SK-N-SH (cell line): ENCODE results near the gene PXDC1. TPM values are rescaled to one million over a fixed set of nuclear protein-coding genes. Genes with fewer than 3 reads are reported as not detected.

Experiments
- CTCF ChIA-PET: fragments of 300-600, 350-600 bp; formaldehyde crosslinking; extraction: SDS; loops from one replicate; lab custom pipeline; 2021; lab: Yijun Ruan, JAX
- POLR2A ChIA-PET: fragments of 350-600 bp; sonication (Branson Sonifier 250); formaldehyde crosslinking; extraction: SDS; loops from one replicate; lab custom pipeline; 2020; ENCODE audit warnings: antibody characterized with exemption, inconsistent platforms; lab: Yijun Ruan, JAX
- DNase-seq: peaks from one replicate; pipeline ENCODE4 v3.0.0; 2012
- H2AFZ ChIP-seq: fragments of 200-600 bp; sonication (generic); 2 replicates; pipeline ENCODE4 v1.8.1; 2016; ENCODE audit warnings: antibody characterized with exemption, mild to moderate bottlenecking, low read depth
- H3F3A ChIP-seq: fragments of 200-600 bp; sonication (generic); replicated peaks from 2 replicates; pipeline ENCODE3; 2016; ENCODE audit warnings: antibody characterized with exemption, mild to moderate bottlenecking; ENCODE audit not compliant: insufficient read depth
- H3K27ac ChIP-seq, 2 experiments: fragments of 200-500 bp in 1 of 2; fragments of 200-600 bp in 1 of 2; sonication (Bioruptor generic) in 1 of 2; sonication (generic), shearing (Covaris generic) in 1 of 2; 2 replicates each; pipeline versions ENCODE4 v1.5.1 to v1.6.1; 2014 to 2016; ENCODE audit warnings: low read depth in 2 of 2, inconsistent platforms in 1 of 2, low read length in 1 of 2, mild to moderate bottlenecking in 1 of 2, mixed read lengths in 1 of 2
- H3K27me3 ChIP-seq: fragments of 200-600 bp; sonication (generic), shearing (Covaris generic); 2 replicates; pipeline ENCODE4 v1.6.1; 2016; ENCODE audit warnings: mixed run types; ENCODE audit not compliant: insufficient read depth
- H3K36me3 ChIP-seq, 2 experiments: fragments of 200-500 bp in 1 of 2; fragments of 200-600 bp in 1 of 2; sonication (Bioruptor generic) in 1 of 2; sonication (generic) in 1 of 2; replicated peaks in 1 of 2; 2 replicates each; pipeline versions ENCODE3 to v1.5.1; 2014 to 2016; ENCODE audit warnings: low read length in 1 of 2, mild to moderate bottlenecking in 1 of 2; ENCODE audit not compliant: insufficient read depth in 2 of 2, control insufficient read depth in 1 of 2
- H3K4me1 ChIP-seq, 2 experiments: fragments of 200-500 bp in 1 of 2; fragments of 200-600 bp in 1 of 2; sonication (Bioruptor generic) in 1 of 2; sonication (generic), shearing (Covaris generic) in 1 of 2; 2 replicates each; pipeline versions ENCODE4 v1.5.1 to v1.6.1; 2014 to 2016; ENCODE audit warnings: low read depth in 1 of 2, low read length in 1 of 2, mixed run types in 1 of 2; ENCODE audit not compliant: insufficient read depth in 2 of 2, control insufficient read depth in 1 of 2
- H3K4me2 ChIP-seq: fragments of 200-600 bp; sonication (generic), shearing (Covaris generic); 2 replicates; pipeline ENCODE4 v1.6.1; 2017; ENCODE audit warnings: mixed run types
- H3K4me3 ChIP-seq, 2 experiments: fragments of 200-500 bp in 1 of 2; fragments of 200-600 bp in 1 of 2; sonication (Bioruptor generic) in 1 of 2; sonication (generic), shearing (Covaris generic) in 1 of 2; 2 replicates each; pipeline versions ENCODE4 v1.5.1 to v1.8.1; 2014 to 2016; ENCODE audit warnings: low read depth in 2 of 2, inconsistent platforms in 1 of 2, low read length in 1 of 2, mild to moderate bottlenecking in 1 of 2, mixed read lengths in 1 of 2, moderate library complexity in 1 of 2
- H3K79me2 ChIP-seq: fragments of 200-600 bp; sonication (generic); 2 replicates; pipeline ENCODE4 v1.8.1; 2017; ENCODE audit warnings: mild to moderate bottlenecking; ENCODE audit not compliant: insufficient read depth
- H3K9ac ChIP-seq: fragments of 200-600 bp; sonication (generic); 2 replicates; pipeline ENCODE4 v1.6.1; 2017; ENCODE audit warnings: mixed run types
- H3K9me2 ChIP-seq: fragments of 200-600 bp; sonication (generic); 2 replicates; pipeline ENCODE4 v1.6.1; 2017; ENCODE audit warnings: mixed run types
- H3K9me3 ChIP-seq: fragments of 200-600 bp; sonication (generic); 2 replicates; pipeline ENCODE4 v1.6.1; 2017; ENCODE audit warnings: mixed run types, mild to moderate bottlenecking, moderate library complexity
- H4K20me1 ChIP-seq: fragments of 200-600 bp; sonication (generic); 2 replicates; pipeline ENCODE4 v1.6.1; 2017; ENCODE audit warnings: mild to moderate bottlenecking, mixed run types; ENCODE audit not compliant: insufficient read depth
- CHD2 ChIP-seq: fragments of 150-350 bp; IDR thresholded peaks from 2 replicates; pipeline ENCODE4 v1.6.1; 2018; ENCODE audit warnings: low read length; ENCODE audit not compliant: partially characterized antibody
- ELF1 ChIP-seq: IDR thresholded peaks from 2 replicates; pipeline ENCODE4 v1.4.0; 2012
- EP300 ChIP-seq, 2 experiments: IDR thresholded peaks; 2 replicates each; pipeline versions ENCODE4 v1.4.0 to v1.6.1; 2012; ENCODE audit warnings: borderline replicate concordance in 1 of 2, low read depth in 1 of 2, low read length in 1 of 2
- EZH2phosphoT487 ChIP-seq: fragments of 200-600 bp; sonication (generic); IDR thresholded peaks from 2 replicates; pipeline ENCODE4 v1.6.1; 2017; ENCODE audit warnings: low read depth, mixed run types, mild to moderate bottlenecking, antibody characterized with exemption, moderate library complexity, borderline replicate concordance
- FOSL2 ChIP-seq: IDR thresholded peaks from 2 replicates; pipeline ENCODE4 v1.4.0; 2012; ENCODE audit warnings: low read depth, mild to moderate bottlenecking, moderate library complexity, borderline replicate concordance
- FOXJ3 ChIP-seq: sonication (generic); formaldehyde crosslinking; IDR thresholded peaks from 2 replicates; pipeline ENCODE4 v1.5.1; 2020; ENCODE audit warnings: mild to moderate bottlenecking, missing genetic modification reagents
- GATA2 ChIP-seq: sonication (generic); formaldehyde crosslinking; IDR thresholded peaks from 2 replicates; pipeline ENCODE4 v1.5.0; 2020; ENCODE audit warnings: mild to moderate bottlenecking, missing genetic modification reagents
- RFX5 ChIP-seq: IDR thresholded peaks from 2 replicates; pipeline ENCODE4 v1.6.1; 2012; ENCODE audit warnings: mild to moderate bottlenecking, improper control_type of control experiment, low read length
- SIN3A ChIP-seq: IDR thresholded peaks from 2 replicates; pipeline ENCODE4 v1.6.1; 2012; ENCODE audit warnings: low read depth, mild to moderate bottlenecking, low read length, moderate library complexity, borderline replicate concordance
- WGBS: methylation state at CpG from one replicate; pipeline ENCODE4 v1.1.6; 2017; ENCODE audit warnings: low lambda C conversion rate; 5-methylcytosine and 5-hydroxymethylcytosine counted together
- polyA plus RNA-seq, 3 experiments: library from polyadenylated mRNA; depleted of rRNA; stranded (reverse); fragments of >200 nt; gene quantifications; 2 replicates each; pipeline ENCODE4 v1.2.3, GENCODE V29; 2012
- TF ChIP-seq, protein P1 (sequence below): fragments of 200-600 bp; sonication (generic); IDR thresholded peaks from 2 replicates; pipeline ENCODE4 v1.6.1; 2017; ENCODE audit warnings: antibody characterized with exemption, mild to moderate bottlenecking, moderate library complexity
- TF ChIP-seq, protein P2 (sequence below): IDR thresholded peaks from 2 replicates; pipeline ENCODE4; 2012
- TF ChIP-seq, protein P3 (sequence below): IDR thresholded peaks from 2 replicates; pipeline ENCODE4 v1.4.0; 2012; ENCODE audit warnings: low read depth
- TF ChIP-seq, protein P4 (sequence below): fragments of 150-350 bp; IDR thresholded peaks from 2 replicates; pipeline ENCODE4 v1.6.1; 2016; ENCODE audit warnings: mild to moderate bottlenecking, low read depth, low read length
- TF ChIP-seq, protein P5 (sequence below): fragments of 150-350 bp; IDR thresholded peaks from 2 replicates; pipeline ENCODE4 v1.6.1; 2017; ENCODE audit warnings: antibody characterized with exemption, low read length, low read depth, borderline replicate concordance

PXDC1 gene
- polyA plus RNA-seq, 1 of the 3 experiments (the other 2 are of a cell fraction) = 14.1 TPM

DNA sequence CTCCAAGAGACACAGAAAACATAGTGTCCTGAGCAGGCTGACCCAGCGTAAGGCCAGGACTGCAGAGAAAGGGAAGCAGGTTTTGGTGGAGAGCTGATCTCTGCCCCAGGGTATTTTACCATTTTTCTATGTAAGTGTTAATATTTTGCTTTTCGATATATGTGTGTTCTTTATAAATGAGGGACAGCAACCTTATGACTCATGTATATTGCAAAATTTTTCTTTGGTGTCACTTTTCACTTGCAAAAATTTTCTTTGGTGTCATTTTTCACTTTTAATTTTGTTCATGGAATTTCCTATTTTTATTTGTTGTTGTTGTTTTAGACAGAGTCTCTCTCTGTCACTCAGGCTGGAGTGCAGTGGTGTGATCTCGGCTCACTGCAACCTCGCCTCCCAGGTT, 34.6 kb upstream of the PXDC1 start:
- Histone ChIP-seq H3K36me3 (no peaks in the 10 kb centered on the region), H2AFZ (no peak overlapping the region), H3F3A (peaks cover 3% of the 10 kb centered on the region), H3K4me2 (no peak overlapping the region), H3K4me1 (no peaks in the 10 kb centered on the region), H3K9me3 (no peaks in the 10 kb centered on the region), H3K27ac (no peak overlapping the region), H3K9me2 (no peaks in the 10 kb centered on the region), H3K4me3 (no peak overlapping the region), H4K20me1 (no peaks in the 10 kb centered on the region), H3K9ac (no peak overlapping the region), H3K79me2 (no peaks in the 10 kb centered on the region), H3K27me3 (no peaks in the 10 kb centered on the region)
- TF ChIP-seq FOXJ3 (CRISPR knock-in tag) (no peak), ELF1 (no peak), EZH2phosphoT487 (no peak), CHD2 (no peak), SIN3A (no peak), GATA2 (CRISPR knock-in tag) (no peak), EP300 (IDR thresholded peaks at IDR 0.05; ENCODE audit: borderline replicate concordance in 1 of 2, low read depth in 1 of 2, low read length in 1 of 2) (no peak), RFX5 (no peak), FOSL2 (no peak)
- TF ChIP-seq, protein P1, sequence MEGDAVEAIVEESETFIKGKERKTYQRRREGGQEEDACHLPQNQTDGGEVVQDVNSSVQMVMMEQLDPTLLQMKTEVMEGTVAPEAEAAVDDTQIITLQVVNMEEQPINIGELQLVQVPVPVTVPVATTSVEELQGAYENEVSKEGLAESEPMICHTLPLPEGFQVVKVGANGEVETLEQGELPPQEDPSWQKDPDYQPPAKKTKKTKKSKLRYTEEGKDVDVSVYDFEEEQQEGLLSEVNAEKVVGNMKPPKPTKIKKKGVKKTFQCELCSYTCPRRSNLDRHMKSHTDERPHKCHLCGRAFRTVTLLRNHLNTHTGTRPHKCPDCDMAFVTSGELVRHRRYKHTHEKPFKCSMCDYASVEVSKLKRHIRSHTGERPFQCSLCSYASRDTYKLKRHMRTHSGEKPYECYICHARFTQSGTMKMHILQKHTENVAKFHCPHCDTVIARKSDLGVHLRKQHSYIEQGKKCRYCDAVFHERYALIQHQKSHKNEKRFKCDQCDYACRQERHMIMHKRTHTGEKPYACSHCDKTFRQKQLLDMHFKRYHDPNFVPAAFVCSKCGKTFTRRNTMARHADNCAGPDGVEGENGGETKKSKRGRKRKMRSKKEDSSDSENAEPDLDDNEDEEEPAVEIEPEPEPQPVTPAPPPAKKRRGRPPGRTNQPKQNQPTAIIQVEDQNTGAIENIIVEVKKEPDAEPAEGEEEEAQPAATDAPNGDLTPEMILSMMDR = no peak
- TF ChIP-seq, protein P2, sequence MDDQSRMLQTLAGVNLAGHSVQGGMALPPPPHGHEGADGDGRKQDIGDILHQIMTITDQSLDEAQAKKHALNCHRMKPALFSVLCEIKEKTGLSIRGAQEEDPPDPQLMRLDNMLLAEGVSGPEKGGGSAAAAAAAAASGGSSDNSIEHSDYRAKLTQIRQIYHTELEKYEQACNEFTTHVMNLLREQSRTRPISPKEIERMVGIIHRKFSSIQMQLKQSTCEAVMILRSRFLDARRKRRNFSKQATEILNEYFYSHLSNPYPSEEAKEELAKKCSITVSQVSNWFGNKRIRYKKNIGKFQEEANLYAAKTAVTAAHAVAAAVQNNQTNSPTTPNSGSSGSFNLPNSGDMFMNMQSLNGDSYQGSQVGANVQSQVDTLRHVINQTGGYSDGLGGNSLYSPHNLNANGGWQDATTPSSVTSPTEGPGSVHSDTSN = no peak
- TF ChIP-seq, protein P3, sequence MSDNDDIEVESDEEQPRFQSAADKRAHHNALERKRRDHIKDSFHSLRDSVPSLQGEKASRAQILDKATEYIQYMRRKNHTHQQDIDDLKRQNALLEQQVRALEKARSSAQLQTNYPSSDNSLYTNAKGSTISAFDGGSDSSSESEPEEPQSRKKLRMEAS = no peak
- TF ChIP-seq, protein P4, sequence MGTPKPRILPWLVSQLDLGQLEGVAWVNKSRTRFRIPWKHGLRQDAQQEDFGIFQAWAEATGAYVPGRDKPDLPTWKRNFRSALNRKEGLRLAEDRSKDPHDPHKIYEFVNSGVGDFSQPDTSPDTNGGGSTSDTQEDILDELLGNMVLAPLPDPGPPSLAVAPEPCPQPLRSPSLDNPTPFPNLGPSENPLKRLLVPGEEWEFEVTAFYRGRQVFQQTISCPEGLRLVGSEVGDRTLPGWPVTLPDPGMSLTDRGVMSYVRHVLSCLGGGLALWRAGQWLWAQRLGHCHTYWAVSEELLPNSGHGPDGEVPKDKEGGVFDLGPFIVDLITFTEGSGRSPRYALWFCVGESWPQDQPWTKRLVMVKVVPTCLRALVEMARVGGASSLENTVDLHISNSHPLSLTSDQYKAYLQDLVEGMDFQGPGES = no peak
- TF ChIP-seq, protein P5, sequence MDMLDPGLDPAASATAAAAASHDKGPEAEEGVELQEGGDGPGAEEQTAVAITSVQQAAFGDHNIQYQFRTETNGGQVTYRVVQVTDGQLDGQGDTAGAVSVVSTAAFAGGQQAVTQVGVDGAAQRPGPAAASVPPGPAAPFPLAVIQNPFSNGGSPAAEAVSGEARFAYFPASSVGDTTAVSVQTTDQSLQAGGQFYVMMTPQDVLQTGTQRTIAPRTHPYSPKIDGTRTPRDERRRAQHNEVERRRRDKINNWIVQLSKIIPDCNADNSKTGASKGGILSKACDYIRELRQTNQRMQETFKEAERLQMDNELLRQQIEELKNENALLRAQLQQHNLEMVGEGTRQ = no peak
- ChIA-PET CTCF (interaction anchor here (1.9 kb wide), 1 partner anchor 11 kb away, joined by 6 read pairs; no protein-coding TSS in a partner anchor), POLR2A (no interaction called here)
- 80% methylated on average over 4 of the region's 4 CpGs for WGBS
- no peak for DNase-seq
